ENCODE results near the gene CDH23. TPM values are rescaled to one million over a fixed set of nuclear protein-coding genes. Genes with fewer than 3 reads are reported as not detected.

Gene CDH23
- polyA plus RNA-seq, 2 of the 4 experiments (the other 2 are of a cell fraction), result 1.1 to 2.3 TPM

GRCh38 chr10:71622154-71622526 is 225.4 kb downstream of the CDH23 start:
- FAIRE-seq (no peak), DNase-seq (ENCODE audit: low read depth in 1 of 2, low spot score in 1 of 2) (no peak), ATAC-seq (peak in 1 of 2 experiments; percentile 34; a peak in 2 of 6 replicates)
- WGBS (ENCODE audit: missing lambda C conversion rate), result 57% methylated on average over 10 of the region's 10 CpGs
- Histone ChIP-seq H3K4me1 (peaks cover 9% of the 10 kb centered on the region), H3K4me3 (no peak overlapping the region), H3K27ac (peak overlapping the region in 1 of 2 experiments; percentile 2; a peak in 1 of 6 replicates), H3K9me3 (no peaks in the 10 kb centered on the region), H3K4me2 (peak overlapping the region; percentile 42)
- POLR2A ChIA-PET, result no interaction called here
- CTCF ChIA-PET, result interaction anchor here (0.7 to 10.4 kb wide), 6 partner anchors 11 to 307 kb away, joined by 3 to 109 read pairs (median 8); partner anchors contain the start of genes CDH23 and SLC29A3
- TF ChIP-seq EP300 (IDR thresholded peaks at IDR 0.05) (no peak), HMGXB4 (CRISPR knock-in tag; IDR thresholded peaks at IDR 0.05; ENCODE audit: borderline replicate concordance) (no peak), NFE2L2 (conservative IDR thresholded peaks at IDR 0.05; ENCODE audit: low read length) (no peak), HOXB13 (CRISPR knock-in tag; IDR thresholded peaks at IDR 0.05; ENCODE audit: low read depth) (no peak), ESRRA (IDR thresholded peaks at IDR 0.05; ENCODE audit: borderline replicate concordance, low read length) (no peak), PHF8 (IDR thresholded peaks at IDR 0.05; ENCODE audit: borderline replicate concordance, low read depth) (no peak), SMC3 (IDR thresholded peaks at IDR 0.05) (no peak), PBX3 (IDR thresholded peaks at IDR 0.05) (no peak), HOXB5 (CRISPR knock-in tag; IDR thresholded peaks at IDR 0.05) (no peak), BHLHE40 (IDR thresholded peaks at IDR 0.05; ENCODE audit: low read depth, low read length) (no peak), POLR2A (IDR thresholded peaks at IDR 0.05; ENCODE audit: low read length) (no peak), TP53 (CRISPR knock-in tag; IDR thresholded peaks at IDR 0.05) (no peak), MYC (IDR thresholded peaks at IDR 0.05; ENCODE audit: borderline replicate concordance, low read length) (no peak)

GRCh38 chr10:71622616-71623015 is 225.9 kb downstream of the CDH23 start:
- Histone ChIP-seq H3K4me1 (peaks cover 9% of the 10 kb centered on the region), H3K4me3 (no peak overlapping the region), H3K9me3 (no peaks in the 10 kb centered on the region), H3K27ac (peak overlapping the region in 1 of 2 experiments; percentile 2; a peak in 1 of 6 replicates), H3K4me2 (peak overlapping the region; percentile 42)
- 89% methylated on average over 8 of the region's 8 CpGs for WGBS (ENCODE audit: missing lambda C conversion rate)
- DNase-seq (ENCODE audit: low read depth in 1 of 2, low spot score in 1 of 2) (no peak), FAIRE-seq (no peak), ATAC-seq (no peak)
- TF ChIP-seq TP53 (CRISPR knock-in tag; IDR thresholded peaks at IDR 0.05) (no peak), SREBF2 (IDR thresholded peaks at IDR 0.05) (no peak), POLR2A (IDR thresholded peaks at IDR 0.05; ENCODE audit: low read length) (no peak)
- ChIA-PET CTCF (interaction anchor here (0.7 to 10.4 kb wide), 12 partner anchors 12 to 402 kb away, joined by 3 to 109 read pairs (median 4); partner anchors contain the start of genes CDH23 and SLC29A3), POLR2A (no interaction called here)

GRCh38 chr10:71623098-71623985 is 226.6 kb downstream of the CDH23 start:
- Histone ChIP-seq H3K4me2 (no peak overlapping the region), H3K27ac (peak overlapping the region in 1 of 2 experiments; percentile 52; a peak in 2 of 6 replicates), H3K4me3 (no peak overlapping the region), H3K9me3 (no peaks in the 10 kb centered on the region), H3K4me1 (peaks cover 9% of the 10 kb centered on the region)
- ChIA-PET POLR2A (no interaction called here), CTCF (interaction anchor here (0.7 to 10.4 kb wide), 16 partner anchors 10 to 402 kb away, joined by 3 to 109 read pairs (median 4); partner anchors contain the start of genes CDH23 and SLC29A3)
- DNase-seq (ENCODE audit: low read depth in 1 of 2, low spot score in 1 of 2), result peak; percentile 30 to 68
- no peak for FAIRE-seq
- TF ChIP-seq HOXB13 (CRISPR knock-in tag; IDR thresholded peaks at IDR 0.05; ENCODE audit: low read depth) (no peak), KDM1A (IDR thresholded peaks at IDR 0.05; ENCODE audit: low read depth) (no peak), CHD4 (IDR thresholded peaks at IDR 0.05; ENCODE audit: borderline replicate concordance) (no peak), FOSB (CRISPR knock-in tag; IDR thresholded peaks at IDR 0.05) (no peak), ZFP36 (IDR thresholded peaks at IDR 0.05; ENCODE audit: borderline replicate concordance, partially characterized antibody) (no peak), USF2 (IDR thresholded peaks at IDR 0.05) (no peak), PHF8 (IDR thresholded peaks at IDR 0.05; ENCODE audit: borderline replicate concordance, low read depth) (no peak), CTCF (IDR thresholded peaks at IDR 0.05) (0 out of 3 replicates have a peak, but pooled peaks have one; percentile 12), CBX2 (IDR thresholded peaks at IDR 0.05; ENCODE audit: borderline replicate concordance, low read depth) (no peak), RAD21 (conservative IDR thresholded peaks at IDR 0.05 in 1 of 2, IDR thresholded peaks at IDR 0.05 in 1 of 2) (peak in 1 of 2 experiments; percentile 32; a peak in 1 of 5 replicates)
- 51% methylated on average over 11 of the region's 11 CpGs for WGBS (ENCODE audit: missing lambda C conversion rate)
- peak; percentile 81 to 87 for ATAC-seq

Data from A549 (cell line).